Measurements from ENCODE around the gene TGM6. TPM values are rescaled to one million over a fixed set of nuclear protein-coding genes. Genes with fewer than 3 reads are reported as not detected.

Gene TGM6
- not detected in 2 replicates for total RNA-seq (2014; rRNA removed; shearing (Covaris generic))

- no peak for DNase-seq (ENCODE audit: low spot score)
Measured at GRCh38 chr20:2380601-2381000, at the start of gene TGM6. TSS of gene TGM6 (plus strand) at chr20:2380901. CDS start at chr20:2380969, 68 bp downstream.

- DNase-seq (ENCODE audit: low spot score): no peak
Measured at GRCh38 chr20:2331106-2331505, 49.6 kb upstream of the TGM6 start.

GRCh38 chr20:2331901-2332565 lies 48.7 kb upstream of the TGM6 start:
- DNase-seq (ENCODE audit: low spot score): no peak

GRCh38 chr20:2332711-2333110 lies 48.0 kb upstream of the TGM6 start:
- no peak for DNase-seq (ENCODE audit: low spot score)

DNA sequence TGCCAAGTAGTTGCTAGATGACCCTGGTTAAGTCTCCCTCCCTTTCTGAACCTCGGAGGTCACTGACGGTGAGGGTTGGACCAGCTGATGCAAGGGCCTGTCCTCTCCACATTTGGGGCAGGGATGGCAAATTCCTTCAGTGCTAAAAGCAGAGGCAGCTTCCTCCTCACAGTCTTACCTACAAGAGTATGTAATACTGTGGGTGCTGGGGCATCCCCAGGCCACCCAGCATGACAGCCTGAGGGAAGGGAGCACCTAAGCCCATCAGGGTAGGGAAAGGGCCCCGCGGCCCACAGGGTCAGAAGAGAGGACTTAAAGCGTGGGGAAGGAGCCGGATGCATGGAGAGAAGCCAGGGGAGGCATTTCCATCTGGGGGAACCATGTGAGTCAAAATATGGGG lies 46.9 kb upstream of the TGM6 start:
- no peak for DNase-seq (ENCODE audit: low spot score)

- no peak for DNase-seq (ENCODE audit: low spot score)
Measured at GRCh38 chr20:2335096-2335870, 45.4 kb upstream of the TGM6 start.

DNA sequence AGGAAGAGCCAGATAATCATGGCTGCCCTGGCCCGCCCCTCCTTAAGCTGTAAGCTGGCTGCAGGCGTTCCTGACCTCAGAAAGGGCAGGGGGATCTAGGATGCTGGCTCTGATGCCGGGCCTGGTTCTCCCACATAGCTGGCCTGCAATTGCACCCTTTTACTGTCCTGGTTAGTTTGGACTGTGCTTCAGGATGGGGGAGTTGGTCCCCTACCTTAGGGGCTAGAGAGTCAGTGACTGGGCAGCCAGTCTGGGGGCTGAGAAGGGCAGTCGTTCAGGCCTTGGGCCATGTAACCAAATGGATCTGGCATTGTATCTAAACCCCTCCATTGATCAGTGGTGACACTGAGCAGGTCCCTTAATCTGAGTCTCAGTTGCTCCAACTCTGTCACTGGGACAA lies 44.2 kb upstream of the TGM6 start:
- no peak for DNase-seq (ENCODE audit: low spot score)

DNA sequence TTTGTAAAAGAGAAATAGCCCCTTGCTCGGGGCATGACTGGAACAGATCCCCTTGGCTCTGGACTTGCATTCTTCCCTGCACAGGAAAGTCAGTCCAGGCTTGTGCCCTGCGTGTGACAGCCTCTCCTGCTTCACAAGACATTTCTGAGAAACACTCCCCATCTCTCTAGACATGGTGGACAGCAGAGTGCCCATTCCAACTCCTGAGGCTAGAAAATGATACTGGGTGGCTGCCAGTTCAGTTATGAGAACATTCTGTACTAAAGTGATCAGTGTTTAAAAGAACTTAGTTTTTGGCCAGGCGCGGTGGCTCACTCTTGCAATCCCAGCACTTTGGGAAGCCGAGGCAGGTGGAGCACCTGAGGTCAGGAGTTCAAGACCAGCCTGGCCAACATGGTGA lies 43.6 kb upstream of the TGM6 start:
- no peak for DNase-seq (ENCODE audit: low spot score)

DNA sequence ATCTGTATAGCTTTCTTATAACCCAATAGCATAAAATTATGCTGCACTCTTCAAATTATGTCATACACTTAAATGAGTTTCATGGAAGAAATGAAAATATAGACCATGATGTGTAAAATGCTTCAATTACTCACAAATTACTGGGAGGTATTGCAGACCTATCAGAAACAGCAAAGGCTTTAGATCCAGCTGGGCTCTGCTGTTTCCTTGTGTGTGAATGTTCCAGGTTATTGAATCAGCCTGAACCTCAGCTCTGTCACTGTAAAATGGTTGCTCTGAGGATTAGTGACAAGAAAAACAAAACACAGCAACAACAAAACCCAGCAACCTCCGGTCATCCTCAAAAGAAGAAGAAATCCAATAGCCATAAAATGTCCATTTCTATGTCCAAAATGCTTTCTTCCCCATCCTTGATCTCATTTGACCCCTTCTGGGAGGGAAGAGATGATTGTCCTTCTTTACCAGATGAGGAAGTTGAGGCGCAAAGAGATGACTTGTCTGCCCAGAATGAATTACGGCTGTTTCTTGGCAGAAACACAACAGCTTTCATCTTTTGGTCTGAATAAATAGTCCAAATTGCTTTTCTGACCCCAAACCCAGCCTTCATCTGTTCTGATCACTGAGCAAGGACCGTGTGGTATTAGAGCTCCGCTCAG lies 42.2 kb upstream of the TGM6 start:
- no peak for DNase-seq (ENCODE audit: low spot score)

DNA sequence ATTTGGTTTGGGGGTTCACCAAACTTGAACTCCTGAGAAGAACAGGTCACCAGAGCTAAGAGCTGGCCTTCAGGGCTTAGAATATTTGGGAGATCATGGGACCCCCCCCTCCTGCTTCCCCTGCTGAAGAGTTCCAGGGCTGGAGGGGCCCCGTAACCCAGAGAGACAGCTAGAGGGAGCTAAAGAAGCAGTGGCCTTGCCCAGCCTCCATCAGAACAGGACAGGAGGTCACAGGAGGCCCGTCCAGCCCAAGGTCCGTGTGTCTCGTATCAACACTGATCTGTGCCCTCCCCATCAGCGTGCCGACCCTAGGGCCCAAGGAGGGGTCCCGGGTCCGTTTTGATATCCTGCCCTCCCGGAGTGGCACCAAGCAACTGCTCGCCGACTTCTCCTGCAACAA lies 40.6 kb upstream of the TGM6 start:
- no peak for DNase-seq (ENCODE audit: low spot score)

DNA sequence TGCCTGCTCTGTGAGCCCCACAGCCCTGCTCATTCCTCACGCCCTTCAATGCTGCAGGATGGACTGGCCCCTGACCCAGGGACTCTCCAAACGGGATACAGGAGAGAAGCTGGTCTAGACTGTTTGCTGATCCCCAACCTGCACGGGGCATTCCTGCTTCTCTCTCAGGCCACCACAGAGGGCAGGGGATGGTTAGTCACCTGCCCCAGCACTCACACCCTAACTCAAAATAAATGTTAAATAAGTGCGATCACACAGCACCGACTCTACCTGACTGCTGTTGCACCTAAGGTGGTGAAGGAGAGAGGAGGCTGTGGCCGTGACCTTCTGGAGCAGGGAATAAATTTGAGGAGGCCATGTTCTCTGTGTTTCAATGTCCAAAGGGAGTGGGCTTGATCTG lies 39.9 kb upstream of the TGM6 start:
- DNase-seq (ENCODE audit: low spot score): no peak

GRCh38 chr20:2341336-2341735 lies 39.4 kb upstream of the TGM6 start:
- DNase-seq (ENCODE audit: low spot score): no peak

- DNase-seq (ENCODE audit: low spot score): peak; percentile 2
Measured at GRCh38 chr20:2342243-2342642, 38.5 kb upstream of the TGM6 start.

GRCh38 chr20:2346188-2346587 lies 34.5 kb upstream of the TGM6 start:
- no peak for DNase-seq (ENCODE audit: low spot score)

DNA sequence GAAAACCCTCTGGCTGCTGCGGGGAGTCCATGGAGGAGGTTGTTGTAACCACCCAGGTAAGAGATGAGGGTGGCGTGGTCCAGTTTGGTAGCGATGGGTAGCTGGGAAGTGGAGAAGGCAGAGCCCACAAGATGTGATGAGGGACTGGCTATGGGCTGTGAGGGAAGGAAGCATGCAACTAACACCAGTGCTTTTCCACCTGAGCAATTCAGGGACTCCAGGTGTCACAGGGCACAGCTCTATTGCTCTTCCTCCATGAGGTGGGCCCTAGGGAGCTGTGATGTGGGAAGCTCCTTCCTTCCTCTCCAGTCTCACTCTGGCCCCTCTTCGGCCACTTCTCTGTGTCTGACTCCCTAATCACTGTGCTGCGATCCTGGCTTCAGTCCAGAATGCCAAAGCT lies 32.4 kb upstream of the TGM6 start:
- DNase-seq (ENCODE audit: low spot score): no peak

GRCh38 chr20:2349801-2350200 lies 30.9 kb upstream of the TGM6 start:
- peak; percentile 4 for DNase-seq (ENCODE audit: low spot score)

DNA sequence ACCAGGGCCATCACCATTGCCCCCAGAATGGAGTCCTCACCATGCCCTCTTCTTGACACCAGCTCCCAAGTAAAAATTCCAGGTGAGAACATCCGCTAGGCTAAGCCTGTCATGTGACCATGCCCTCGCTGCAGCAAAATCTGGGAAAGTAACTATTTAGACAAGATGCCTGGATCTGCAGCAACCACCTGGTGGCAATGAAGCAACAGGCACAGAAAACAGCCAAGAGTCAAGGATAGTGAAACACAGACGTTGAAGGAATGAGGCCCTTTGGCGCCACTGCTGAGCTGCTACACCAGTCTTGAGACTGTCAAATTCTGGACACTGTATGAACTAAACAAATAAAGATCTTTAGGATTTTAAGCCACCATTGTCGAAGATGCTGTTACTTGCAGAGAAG lies 30.1 kb upstream of the TGM6 start:
- DNase-seq (ENCODE audit: low spot score): peak; percentile 1

- DNase-seq (ENCODE audit: low spot score): no peak
Measured at GRCh38 chr20:2353231-2353630, 27.5 kb upstream of the TGM6 start.

GRCh38 chr20:2357114-2357513 lies 23.6 kb upstream of the TGM6 start:
- DNase-seq (ENCODE audit: low spot score): no peak

GRCh38 chr20:2358006-2358405 lies 22.7 kb upstream of the TGM6 start:
- DNase-seq (ENCODE audit: low spot score): no peak

DNA sequence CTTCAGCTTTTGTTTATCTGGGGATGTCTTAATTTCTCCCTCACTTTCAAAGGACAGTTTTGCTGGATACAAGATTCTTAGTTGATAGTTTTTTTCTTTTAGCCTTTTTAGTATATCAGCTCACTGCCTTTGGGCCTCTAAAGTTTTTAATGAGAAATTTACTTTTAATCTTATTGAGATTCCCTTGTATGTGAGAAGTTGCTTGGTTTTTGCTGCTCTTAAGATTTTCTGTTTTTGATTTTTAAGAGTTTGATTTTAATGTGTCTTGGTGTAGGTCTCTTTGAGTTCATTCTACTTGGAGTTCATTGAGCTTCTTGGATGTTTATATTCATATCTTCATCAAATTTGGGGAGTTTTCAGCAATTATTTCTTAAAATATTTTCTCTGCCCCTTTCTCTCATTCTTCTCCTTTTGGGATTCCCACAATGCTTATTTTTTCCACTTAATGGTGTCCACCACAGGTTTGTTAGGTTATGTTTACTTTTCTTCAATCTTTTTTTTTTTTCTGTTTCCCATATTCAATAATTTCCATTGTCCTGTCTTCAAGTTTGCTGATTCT lies 19.6 kb upstream of the TGM6 start:
- DNase-seq (ENCODE audit: low spot score): no peak

- DNase-seq (ENCODE audit: low spot score): no peak
Measured at GRCh38 chr20:2363187-2363586, 17.5 kb upstream of the TGM6 start.

DNA sequence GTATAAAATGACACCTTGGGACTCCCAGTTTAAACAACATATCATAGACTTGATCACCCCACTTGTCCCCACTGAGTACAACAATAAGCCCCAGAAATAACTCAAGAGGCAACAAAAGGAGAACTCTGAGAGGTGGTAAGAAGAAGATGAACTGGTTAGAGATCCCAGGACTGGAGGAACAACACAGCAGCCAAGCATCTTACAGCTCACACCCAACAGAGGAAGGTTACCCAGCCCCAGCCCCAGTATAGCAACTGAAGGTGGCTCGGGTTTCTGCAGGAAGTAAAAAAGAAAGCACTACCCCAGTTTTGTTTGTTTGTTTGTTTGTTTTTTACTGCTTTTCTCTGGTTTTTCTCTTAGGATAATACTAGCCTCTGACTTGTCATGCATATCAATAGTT lies 17.1 kb upstream of the TGM6 start:
- no peak for DNase-seq (ENCODE audit: low spot score)
